GM18520 (cell line): ENCODE data around the gene PPIL1.

ENCODE experiments used
- ATAC-seq: cut with Tn5 transposase; IDR thresholded peaks from one replicate; pipeline ENCODE4 v1.9.1; 2021; ENCODE audit not compliant: unreplicated experiment

PPIL1 gene

GRCh38 chr6:36836111-36837021 lies 38.2 kb downstream of the PPIL1 start:
- ATAC-seq, result no peak

GRCh38 chr6:36834576-36835341 lies 39.8 kb downstream of the PPIL1 start:
- no peak for ATAC-seq

- no peak for ATAC-seq
Observed at GRCh38 chr6:36833182-36833789, 41.3 kb downstream of the PPIL1 start.

GRCh38 chr6:36832313-36832712 lies 42.3 kb downstream of the PPIL1 start:
- no peak for ATAC-seq

- no peak for ATAC-seq
Observed at GRCh38 chr6:36830577-36830976, 44.0 kb downstream of the PPIL1 start.

GRCh38 chr6:36829919-36830544 lies 44.6 kb downstream of the PPIL1 start:
- no peak for ATAC-seq

GRCh38 chr6:36827261-36828079 lies 47.1 kb downstream of the PPIL1 start:
- no peak for ATAC-seq

- no peak for ATAC-seq
Observed at GRCh38 chr6:36826520-36827227, 47.9 kb downstream of the PPIL1 start.

GRCh38 chr6:36825994-36826393 lies 48.6 kb downstream of the PPIL1 start:
- no peak for ATAC-seq

GRCh38 chr6:36825452-36825851 lies 49.2 kb downstream of the PPIL1 start:
- ATAC-seq, result no peak

- ATAC-seq, result no peak
Observed at GRCh38 chr6:36824253-36824652, 50.4 kb downstream of the PPIL1 start.

- ATAC-seq, result no peak
Observed at GRCh38 chr6:36823421-36824096, 51.0 kb downstream of the PPIL1 start.

- no peak for ATAC-seq
Observed at GRCh38 chr6:36822506-36823269, 51.9 kb downstream of the PPIL1 start.

GRCh38 chr6:36821581-36822335 lies 52.8 kb downstream of the PPIL1 start:
- no peak for ATAC-seq

GRCh38 chr6:36820700-36821580 lies 53.7 kb downstream of the PPIL1 start:
- ATAC-seq, result no peak

GRCh38 chr6:36818756-36819155 lies 55.8 kb downstream of the PPIL1 start:
- ATAC-seq, result no peak

GRCh38 chr6:36817847-36818246 lies 56.8 kb downstream of the PPIL1 start:
- no peak for ATAC-seq
